HG03520 (cell line): ENCODE measurements around the gene MYO9B.

ENCODE experiments used
- ATAC-seq: cut with Tn5 transposase; IDR thresholded peaks from one replicate; pipeline ENCODE4 v1.9.1; 2021; ENCODE audit warnings: mild to moderate bottlenecking, moderate library complexity; ENCODE audit not compliant: unreplicated experiment

Gene MYO9B

DNA sequence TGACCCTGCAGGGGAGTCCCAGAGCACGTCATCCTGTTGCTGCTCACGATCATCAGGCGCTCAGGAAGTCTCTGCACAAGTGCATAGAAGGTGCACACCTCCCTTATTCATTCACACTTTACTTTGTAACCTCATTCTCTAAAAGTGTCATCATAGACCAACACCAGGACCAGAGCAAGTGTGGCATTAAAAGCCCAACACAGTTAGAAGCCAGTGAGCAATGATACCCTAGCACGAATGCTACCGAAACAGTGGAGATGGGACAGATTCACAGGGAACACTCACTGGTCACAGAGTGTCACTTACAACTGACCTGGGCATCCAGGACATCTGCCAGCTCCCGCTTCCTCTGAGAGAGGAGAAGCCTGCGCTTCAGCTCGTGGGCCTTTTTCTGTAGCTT lies 17.3 kb upstream of the MYO9B start:
- ATAC-seq, result no peak

- ATAC-seq, result no peak
Observed at GRCh38 chr19:17060802-17061201, 14.8 kb upstream of the MYO9B start.

- no peak for ATAC-seq
Observed at GRCh38 chr19:17061205-17061604, 14.4 kb upstream of the MYO9B start.

GRCh38 chr19:17061691-17062090 lies 13.9 kb upstream of the MYO9B start:
- no peak for ATAC-seq

GRCh38 chr19:17063428-17063827 lies 12.1 kb upstream of the MYO9B start:
- no peak for ATAC-seq

DNA sequence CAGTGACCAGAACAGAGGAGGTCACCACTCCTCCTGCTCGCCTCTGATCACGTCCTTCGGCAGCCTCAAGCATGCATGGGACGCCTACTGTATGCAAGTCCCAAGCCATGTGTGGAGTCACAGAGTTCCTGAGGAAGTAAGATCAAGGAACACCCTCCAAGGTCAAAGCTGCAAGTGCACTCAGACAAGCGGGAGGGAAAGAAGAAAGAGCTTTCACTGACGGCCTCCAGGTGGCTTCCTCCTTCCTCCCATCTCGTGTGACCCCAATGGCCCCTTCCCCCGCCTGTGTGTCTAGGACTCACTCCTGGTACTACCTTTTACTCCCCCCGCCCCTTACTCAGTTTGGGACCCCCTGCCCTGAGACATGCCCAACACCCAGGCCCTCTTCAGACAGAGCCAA lies 6.4 kb upstream of the MYO9B start:
- no peak for ATAC-seq

DNA sequence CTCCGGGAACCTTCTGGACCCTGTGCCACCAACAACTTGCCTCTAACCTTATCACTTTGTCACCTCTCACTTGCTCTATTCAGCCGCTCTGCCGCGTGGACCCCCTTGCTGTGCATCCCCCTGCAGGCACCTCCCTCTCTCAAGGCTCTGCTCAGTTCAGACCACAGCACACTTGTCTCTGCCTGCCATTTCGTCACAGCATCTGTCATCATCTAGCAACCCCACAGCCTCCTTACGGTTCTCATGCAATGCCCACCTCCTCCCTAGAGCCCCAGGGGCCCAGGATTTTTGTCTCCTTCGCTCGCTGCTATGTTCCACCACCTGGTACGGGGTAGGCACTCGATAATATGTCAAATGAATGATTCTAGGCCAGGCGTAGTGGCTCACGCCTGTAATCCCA lies 5.2 kb upstream of the MYO9B start:
- no peak for ATAC-seq

DNA sequence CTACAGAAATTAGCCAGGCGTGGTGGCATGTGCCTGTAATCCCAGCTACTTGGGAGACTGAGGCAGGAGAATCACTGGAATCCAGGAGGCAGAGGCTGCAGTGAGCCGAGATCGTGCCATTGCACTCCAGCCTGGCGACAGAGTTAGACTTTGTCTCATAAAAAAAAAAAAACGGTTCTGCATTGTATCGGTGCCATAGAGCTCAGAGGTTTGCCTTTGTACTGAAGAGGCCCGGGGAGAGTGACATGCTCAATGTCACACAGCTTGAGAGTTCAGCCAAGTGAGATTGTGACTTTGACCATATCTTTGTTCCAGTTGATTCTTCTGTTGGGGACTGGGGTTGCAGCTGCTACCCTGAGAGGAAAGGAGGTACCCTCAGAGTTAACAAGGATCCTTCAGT lies 4.7 kb upstream of the MYO9B start:
- no peak for ATAC-seq

- no peak for ATAC-seq
Observed at GRCh38 chr19:17073869-17074633, 1.5 kb upstream of the MYO9B start.

- ATAC-seq, result no peak
Observed at GRCh38 chr19:17074634-17075034, 943 bp upstream of the MYO9B start.

GRCh38 chr19:17075864-17076542 lies 426 bp downstream of the MYO9B start:
- ATAC-seq, result no peak

DNA sequence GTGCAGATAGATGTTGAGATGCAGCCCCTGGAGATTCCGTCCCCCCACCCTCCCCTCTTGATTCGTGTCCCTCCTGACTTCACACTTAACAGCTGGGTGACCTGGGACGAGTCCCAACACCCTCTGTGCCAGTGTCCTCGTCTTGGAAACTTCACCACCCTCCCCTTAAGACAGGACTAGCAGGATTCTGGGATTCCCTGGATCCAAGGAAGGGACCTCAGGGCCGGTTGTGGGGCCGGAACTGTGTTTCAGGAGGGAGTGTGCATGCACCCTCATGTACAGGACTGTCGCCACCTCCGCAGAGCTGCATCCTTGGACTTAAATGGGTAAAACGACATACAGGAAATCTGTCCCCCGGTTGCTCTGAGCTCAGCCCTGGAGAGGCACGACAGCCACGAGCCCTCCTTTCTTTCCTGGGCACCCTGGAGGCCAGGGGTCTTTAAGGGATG lies 990 bp downstream of the MYO9B start:
- no peak for ATAC-seq

DNA sequence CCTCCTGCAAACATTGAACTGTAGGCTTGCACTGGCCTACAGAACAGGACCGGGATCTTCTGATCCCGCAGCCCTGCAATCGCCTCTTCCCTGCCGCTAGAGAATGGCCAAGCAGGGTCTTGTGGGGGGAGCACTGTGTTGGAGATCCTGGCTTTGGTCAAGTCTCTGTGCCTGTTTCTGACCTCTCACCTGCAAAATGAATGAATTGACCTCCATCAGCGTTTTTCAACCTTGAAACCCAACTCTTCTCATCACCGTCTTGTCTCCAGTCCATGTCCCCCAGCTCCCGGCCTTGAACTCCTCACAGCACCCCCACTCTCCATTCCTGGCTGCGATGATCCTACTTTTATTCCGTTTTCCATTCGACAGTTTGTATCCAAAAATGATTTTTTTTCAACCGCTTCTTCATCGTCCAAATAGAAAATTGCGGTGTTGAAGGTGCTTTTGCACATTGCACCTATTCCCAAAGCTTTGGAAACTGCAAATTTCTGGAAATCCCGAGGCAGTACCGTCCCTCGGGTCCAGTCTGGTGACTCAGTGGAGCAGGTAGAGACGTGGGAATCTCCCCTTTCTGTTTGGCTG lies 2.0 kb downstream of the MYO9B start:
- no peak for ATAC-seq

DNA sequence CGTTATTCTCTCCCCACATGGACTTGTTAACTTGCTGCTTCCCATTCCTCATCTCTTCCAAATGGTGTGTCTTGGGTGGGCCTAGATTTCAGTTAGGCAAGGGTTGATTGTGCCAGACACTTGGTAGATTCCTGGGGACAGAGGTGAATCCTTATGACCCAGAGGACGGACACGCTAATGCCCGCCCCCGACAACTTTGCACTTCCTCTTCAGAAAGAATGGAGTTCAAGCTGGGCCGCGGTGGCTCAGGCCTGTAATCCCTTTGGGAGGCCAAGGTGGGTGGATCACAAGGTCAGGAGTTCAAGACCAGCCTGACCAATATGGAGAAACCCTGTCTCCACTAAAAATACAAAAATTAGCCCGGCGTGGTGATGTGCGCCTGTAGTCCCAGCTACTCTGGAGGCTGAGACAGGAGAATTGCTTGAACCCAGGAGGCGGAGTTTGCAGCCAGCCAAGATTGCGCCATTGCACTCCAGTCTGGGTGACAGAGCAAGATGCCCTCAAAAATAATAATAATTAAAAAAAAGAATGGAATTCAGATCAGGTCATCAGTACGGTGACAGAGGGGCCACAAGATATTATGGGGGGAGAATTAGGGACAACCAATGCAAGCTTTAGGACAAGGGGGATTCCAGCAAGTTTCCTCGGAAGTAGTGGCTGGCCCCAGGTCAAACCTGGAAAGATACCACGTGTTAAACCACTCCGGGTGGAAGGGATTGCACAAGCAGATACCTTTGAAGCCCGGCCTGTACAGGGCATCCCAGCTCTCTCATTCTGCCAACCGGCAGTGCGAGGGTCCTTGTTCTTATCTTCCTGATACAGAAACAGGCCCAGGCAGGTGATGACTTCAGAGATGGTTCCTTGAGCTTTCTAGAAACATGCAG lies 2.7 kb downstream of the MYO9B start:
- no peak for ATAC-seq

- no peak for ATAC-seq
Observed at GRCh38 chr19:17078920-17079709, 3.5 kb downstream of the MYO9B start.

- ATAC-seq, result peak; percentile 31
Observed at GRCh38 chr19:17079710-17080439, 4.3 kb downstream of the MYO9B start.

GRCh38 chr19:17080440-17080801 lies 4.8 kb downstream of the MYO9B start:
- ATAC-seq, result no peak

- ATAC-seq, result no peak
Observed at GRCh38 chr19:17081672-17082630, 6.4 kb downstream of the MYO9B start.

- ATAC-seq, result no peak
Observed at GRCh38 chr19:17086120-17086519, 10.5 kb downstream of the MYO9B start.
